Endothelial cell of umbilical vein (primary cell): Measurements from ENCODE around the gene ARHGEF26. TPM values are rescaled to one million over a fixed set of nuclear protein-coding genes. Genes with fewer than 3 reads are reported as not detected.

Source experiments
- BruUV-seq: library from RNA; stranded (reverse); fragments of 400-500 nt; replicated peaks from 2 replicates; lab custom pipeline; 2021; lab: Mats Ljungman, UMichigan
- CTCF ChIA-PET: fragments of 300-600, 350-600 bp; sonication (Branson Sonifier 250); formaldehyde crosslinking; loops from one replicate; lab custom pipeline; 2021; ENCODE audit warnings: antibody characterized with exemption, inconsistent platforms; lab: Charles Lee
- POLR2A ChIA-PET: fragments of 300-600, 350-600 bp; sonication (Branson Sonifier 250); formaldehyde crosslinking; loops from one replicate; lab custom pipeline; 2021; ENCODE audit warnings: antibody characterized with exemption, inconsistent platforms; lab: Charles Lee
- DNase-seq: peaks from one replicate; pipeline ENCODE4 v3.0.0-alpha.2; 2011; ENCODE audit warnings: low read depth, low spot score
- FAIRE-seq: peaks from 2 replicates; lab custom pipeline; 2011; peaks lifted over from hg19 to GRCh38; lab: Jason Lieb, UNC
- H2AFZ ChIP-seq: 2 replicates; pipeline ENCODE4 v1.6.0; 2012; ENCODE audit warnings: low read depth, low read length, control low read depth, inconsistent platforms
- H3K27ac ChIP-seq: 2 replicates; pipeline ENCODE4 v1.5.1; 2011; ENCODE audit warnings: low read depth, mild to moderate bottlenecking, control low read depth, low read length, moderate library complexity; ENCODE audit not compliant: insufficient read depth
- H3K27me3 ChIP-seq, 2 experiments: 2 replicates each; pipeline versions ENCODE4 v1.6.0 to v1.6.1; 2011; ENCODE audit warnings: low read length in 2 of 2, mixed read lengths in 1 of 2; ENCODE audit not compliant: control insufficient read depth in 2 of 2, insufficient read depth in 2 of 2
- H3K36me3 ChIP-seq, 2 experiments: 2 replicates in 1 of 2; 3 replicates in 1 of 2; pipeline ENCODE4 v1.5.1; 2011; ENCODE audit warnings: low read length in 2 of 2, mild to moderate bottlenecking in 1 of 2, moderate library complexity in 1 of 2; ENCODE audit not compliant: control insufficient read depth in 2 of 2, insufficient read depth in 2 of 2; ENCODE audit errors: extremely low read depth in 1 of 2
- H3K4me1 ChIP-seq: 3 replicates; pipeline ENCODE4 v1.5.1; 2011; ENCODE audit warnings: mild to moderate bottlenecking, low read length; ENCODE audit not compliant: control insufficient read depth, insufficient read depth; ENCODE audit errors: extremely low read depth
- H3K4me2 ChIP-seq: 2 replicates; pipeline ENCODE4 v1.6.1; 2011; ENCODE audit warnings: low read length, control low read depth, mixed read lengths; ENCODE audit not compliant: insufficient read depth
- H3K4me3 ChIP-seq, 3 experiments: fragments of 200-600 bp in 1 of 3; sonication (generic), shearing (Covaris generic) in 1 of 3; replicated peaks in 1 of 3; 2 replicates each; pipeline ENCODE4 v1.5.1; 2011 to 2016; ENCODE audit warnings: control low read depth in 3 of 3, low read length in 3 of 3, mild to moderate bottlenecking in 2 of 3, inconsistent platforms in 1 of 3, low read depth in 1 of 3, moderate library complexity in 1 of 3; ENCODE audit not compliant: insufficient read depth in 1 of 3
- H3K79me2 ChIP-seq: 2 replicates; pipeline ENCODE4 v1.6.0; 2012; ENCODE audit warnings: low read length, inconsistent platforms; ENCODE audit not compliant: control insufficient read depth, insufficient read depth
- H3K9ac ChIP-seq: replicated peaks from 2 replicates; pipeline ENCODE3; 2011; ENCODE audit warnings: low read length, control low read depth; ENCODE audit not compliant: insufficient read depth; ENCODE audit errors: extremely low read depth
- H3K9me1 ChIP-seq: replicated peaks from 3 replicates; pipeline ENCODE4 v1.6.0; 2011; ENCODE audit warnings: mild to moderate bottlenecking, low read length; ENCODE audit not compliant: control insufficient read depth, insufficient read depth; ENCODE audit errors: extremely low read depth
- H3K9me3 ChIP-seq: replicated peaks from 2 replicates; pipeline ENCODE4 v1.5.1; 2012; ENCODE audit warnings: low read length, inconsistent platforms; ENCODE audit not compliant: control insufficient read depth, insufficient read depth
- H4K20me1 ChIP-seq: replicated peaks from 2 replicates; pipeline ENCODE3; 2011; ENCODE audit warnings: mild to moderate bottlenecking, low read length; ENCODE audit not compliant: control insufficient read depth, insufficient read depth; ENCODE audit errors: extremely low read depth
- CTCF ChIP-seq, 2 donors: IDR thresholded peaks; 1 replicate in 1 of 2; 2 replicates in 1 of 2; pipeline ENCODE4 v1.5.1; 2011; ENCODE audit warnings: low read length in 2 of 2, mild to moderate bottlenecking in 2 of 2, moderate library complexity in 2 of 2, control low read depth in 1 of 2, inconsistent platforms in 1 of 2, low read depth in 1 of 2; ENCODE audit not compliant: insufficient read depth in 1 of 2; ENCODE audit errors: extremely low read depth in 1 of 2
- EZH2 ChIP-seq: IDR thresholded peaks from 2 replicates; pipeline ENCODE4 v1.6.1; 2012; ENCODE audit warnings: borderline replicate concordance, low read depth, mild to moderate bottlenecking, moderate library complexity, low read length, inconsistent platforms; ENCODE audit not compliant: severe bottlenecking
- FOS ChIP-seq: IDR thresholded peaks from 2 replicates; pipeline ENCODE4 v1.6.1; 2011; ENCODE audit warnings: mild to moderate bottlenecking, low read length, moderate library complexity, borderline replicate concordance; ENCODE audit not compliant: insufficient read depth
- GATA2 ChIP-seq: IDR thresholded peaks from 2 replicates; pipeline ENCODE4 v1.7.0; 2011; ENCODE audit warnings: low read depth, mild to moderate bottlenecking, moderate library complexity, mixed read lengths, low read length; ENCODE audit not compliant: insufficient read length, insufficient read depth
- JUN ChIP-seq: IDR thresholded peaks from 2 replicates; pipeline ENCODE4 v1.6.1; 2011; ENCODE audit warnings: borderline replicate concordance, low read depth; ENCODE audit not compliant: insufficient read length, insufficient read depth
- MAX ChIP-seq: IDR thresholded peaks from 2 replicates; pipeline ENCODE4 v1.6.1; 2011; ENCODE audit not compliant: insufficient read depth, insufficient read length
- MYC ChIP-seq: IDR thresholded peaks from one replicate; pipeline ENCODE4 v1.6.1; 2011; ENCODE audit warnings: mild to moderate bottlenecking, low read depth, low read length
- POLR2A ChIP-seq: IDR thresholded peaks from 2 replicates; pipeline ENCODE4 v1.6.1; 2012; ENCODE audit warnings: low read depth, mild to moderate bottlenecking, control low read depth, low read length
- POLR2AphosphoS5 ChIP-seq: IDR thresholded peaks from 2 replicates; pipeline ENCODE4 v1.6.1; 2012; ENCODE audit warnings: low read depth, mild to moderate bottlenecking, control low read depth, low read length, moderate library complexity; ENCODE audit not compliant: insufficient read depth
- dilution Hi-C: fragments of 300-500 bp; cut with MboI; formaldehyde crosslinking; loops from one replicate; pipeline ENCODE4 v1.15.0; 2019; ENCODE audit warnings: low sequenced_read_pairs; ENCODE audit not compliant: extremely low pct_ligation_motif_present
- intact Hi-C: fragments of 100-400 bp; cut with micrococcal nuclease; formaldehyde crosslinking; loops from one replicate; pipeline ENCODE4 v1.10.0; 2022
- polyA plus RNA-seq, 4 experiments: library from polyadenylated mRNA; depleted of rRNA in 3 of 4; stranded (reverse) in 3 of 4; unstranded in 1 of 4; fragments of >200 nt; gene quantifications; 2 replicates each; pipeline versions ENCODE4 v1.2.1 to v1.2.3, GENCODE V29; 2011 to 2012; ENCODE audit warnings: missing spikeins in 1 of 4
- total RNA-seq: library from RNA; stranded (reverse); gene quantifications from 2 replicates; pipeline ENCODE4 v1.2.3, GENCODE V29; 2021

The ARHGEF26 gene
- total and polyA plus RNA-seq, 2 donors (not counting 3 experiments of a cell fraction or from before 2014, with no cell fraction given), result 0.57 to 2.9 TPM

DNA sequence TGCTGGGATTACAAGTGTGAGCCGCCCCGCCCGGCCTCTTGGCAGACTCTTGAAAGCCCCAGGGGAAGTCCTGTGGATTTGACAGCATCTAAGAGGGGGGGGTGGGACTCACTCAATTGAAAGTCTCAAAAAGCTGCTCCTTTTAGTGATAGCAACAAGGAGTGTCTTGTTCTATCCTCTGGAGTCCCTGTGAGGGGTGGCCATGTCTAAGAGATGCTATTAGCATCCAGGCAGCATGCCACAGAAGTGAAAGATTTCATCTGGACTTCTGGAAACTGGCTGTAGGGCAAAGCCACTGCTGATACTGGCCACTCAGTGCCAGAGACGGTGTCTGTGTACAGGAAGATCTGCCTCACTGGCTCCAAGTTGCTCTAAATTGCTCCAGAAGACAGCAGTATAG is 129.1 kb downstream of the ARHGEF26 start:
- dilution Hi-C loops (no loop called here), intact Hi-C loops (loop anchor here (10.0 kb wide), 1 partner anchor 125 kb away; the partner anchor contains the start of gene ARHGEF26)
- H3K9me3 ChIP-seq, result no peaks in the 10 kb centered on the region
- H3K9ac ChIP-seq, result no peak overlapping the region
- H2AFZ ChIP-seq, result no peak overlapping the region
- H3K27me3 ChIP-seq, result no peaks in the 10 kb centered on the region
- no peaks in the 10 kb centered on the region for H3K36me3 ChIP-seq
- no TSS peak for BruUV-seq
- H4K20me1 ChIP-seq, result no peaks in the 10 kb centered on the region
- H3K4me1 ChIP-seq, result no peaks in the 10 kb centered on the region
- H3K9me1 ChIP-seq, result no peaks in the 10 kb centered on the region
- no peak overlapping the region for H3K4me3 ChIP-seq
- no peak for DNase-seq
- TF ChIP-seq POLR2AphosphoS5 (no peak), MYC (no peak), POLR2A (no peak), JUN (no peak), CTCF (IDR thresholded peaks at IDR 0.05; ENCODE audit: extremely low read depth in 1 of 2, insufficient read depth in 1 of 2, low read depth in 1 of 2, low read length in 2 of 2) (no peak)
- H3K27ac ChIP-seq, result no peak overlapping the region
- CTCF ChIA-PET, result no interaction called here
- no peak overlapping the region for H3K4me2 ChIP-seq
- POLR2A ChIA-PET, result no interaction called here
- no peak for FAIRE-seq
- H3K79me2 ChIP-seq, result no peaks in the 10 kb centered on the region

GRCh38 chr3:154251610-154252009 is 130.4 kb downstream of the ARHGEF26 start:
- H3K36me3 ChIP-seq, result no peaks in the 10 kb centered on the region
- H3K4me3 ChIP-seq, result no peak overlapping the region
- no peak overlapping the region for H3K27ac ChIP-seq
- H3K27me3 ChIP-seq, result no peaks in the 10 kb centered on the region
- no peaks in the 10 kb centered on the region for H3K4me1 ChIP-seq
- no peaks in the 10 kb centered on the region for H3K9me3 ChIP-seq
- no peak for FAIRE-seq
- TF ChIP-seq POLR2A, result no peak
- TF ChIP-seq FOS, result no peak
- TF ChIP-seq CTCF (IDR thresholded peaks at IDR 0.05; ENCODE audit: extremely low read depth in 1 of 2, insufficient read depth in 1 of 2, low read depth in 1 of 2, low read length in 2 of 2), result no peak
- no peak for TF ChIP-seq MAX
- no peak for TF ChIP-seq POLR2AphosphoS5
- TF ChIP-seq MYC, result no peak
- TF ChIP-seq JUN, result no peak
- no peak for TF ChIP-seq EZH2
- no peak for TF ChIP-seq GATA2
- POLR2A ChIA-PET, result no interaction called here
- no peak overlapping the region for H3K9ac ChIP-seq
- BruUV-seq, result no TSS peak
- no peaks in the 10 kb centered on the region for H3K9me1 ChIP-seq
- no peak overlapping the region for H3K4me2 ChIP-seq
- CTCF ChIA-PET, result interaction anchor here (3.3 kb wide), 1 partner anchor 156 kb away, joined by 26 read pairs; no protein-coding TSS in a partner anchor
- dilution Hi-C loops (no loop called here), intact Hi-C loops (loop anchor here (10.0 kb wide), 1 partner anchor 127 kb away; the partner anchor contains the start of gene ARHGEF26)
- no peaks in the 10 kb centered on the region for H4K20me1 ChIP-seq
- DNase-seq, result no peak
- H2AFZ ChIP-seq, result no peak overlapping the region
- H3K79me2 ChIP-seq, result no peaks in the 10 kb centered on the region
